GM18511 (cell line): Measurements from ENCODE around the gene FAM193B.

ENCODE experiments used
- ATAC-seq: cut with Tn5 transposase; IDR thresholded peaks from one replicate; pipeline ENCODE4 v1.9.1; 2021; ENCODE audit warnings: mild to moderate bottlenecking, moderate library complexity; ENCODE audit not compliant: unreplicated experiment

FAM193B gene

DNA sequence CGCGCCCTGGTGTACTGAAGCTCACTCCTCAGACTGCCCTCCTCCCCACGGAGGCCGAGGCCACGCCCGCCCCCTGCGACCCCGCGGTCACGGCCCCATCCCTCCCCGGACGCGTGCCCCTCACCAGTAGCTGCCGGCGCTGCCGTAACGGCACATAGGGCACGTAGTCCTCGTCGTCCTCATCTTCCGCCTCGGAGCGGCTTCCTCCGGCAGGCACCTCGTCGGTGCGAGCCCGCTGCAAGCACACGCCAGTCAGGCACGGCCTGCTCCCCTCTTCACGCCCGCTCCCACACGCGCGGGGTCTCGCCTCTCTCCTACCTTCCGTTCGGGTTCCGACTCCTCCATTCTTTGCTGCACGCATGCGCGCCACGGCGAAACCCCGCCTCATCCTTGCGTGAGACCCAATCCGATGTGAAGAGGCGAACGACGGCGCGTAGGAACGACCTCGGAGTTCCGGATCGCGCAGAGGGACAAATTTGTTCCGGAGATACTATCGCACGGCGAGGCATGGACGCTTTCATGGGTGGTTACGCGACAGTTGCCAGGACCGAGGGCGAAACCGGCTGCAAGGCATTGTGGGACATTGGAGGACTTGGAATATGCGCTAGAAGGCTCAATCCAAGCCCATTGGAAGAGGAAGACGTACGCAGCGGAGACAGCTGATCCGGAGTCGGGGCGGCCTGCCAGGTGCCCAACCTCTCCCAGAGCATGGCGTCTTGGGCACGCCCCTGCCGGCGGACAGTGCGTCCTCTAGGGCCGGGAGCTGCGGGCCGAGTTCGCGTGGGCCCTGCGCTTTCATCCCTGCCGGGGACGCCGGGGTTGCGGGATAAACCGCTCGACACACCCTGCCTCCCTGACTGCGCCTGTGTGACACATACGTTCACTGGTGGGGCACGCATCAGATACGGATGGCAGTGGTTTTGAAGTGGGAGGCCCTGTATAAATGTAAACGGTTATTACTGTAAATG, 37.5 kb downstream of the FAM193B start, which contains the start of gene DDX41:
TSS of gene DDX41 (minus strand) at position 361 of the 968 bp plus-strand sequence. CDS start at position 345, 16 bp downstream.
- ATAC-seq, result peak; percentile 89

DNA sequence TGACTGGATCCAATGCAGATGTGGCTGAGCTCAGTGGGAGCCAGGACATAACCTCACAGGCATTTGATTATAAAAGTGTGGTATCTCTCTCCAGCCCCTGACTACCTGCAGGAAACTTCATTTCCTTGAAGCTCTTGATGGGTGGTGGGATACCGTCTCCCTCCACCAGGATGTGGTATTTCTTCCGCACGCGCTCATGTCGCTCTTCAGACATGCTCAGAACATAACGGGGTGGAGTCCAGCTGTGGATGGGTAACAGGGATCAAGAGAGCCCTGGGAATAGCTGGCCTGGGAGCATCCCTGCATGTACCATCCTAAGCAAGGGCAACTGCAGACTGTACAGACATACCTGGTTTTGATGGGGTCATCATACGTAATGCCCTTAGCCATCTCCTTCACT, 38.8 kb downstream of the FAM193B start:
- no peak for ATAC-seq

GRCh38 chr5:177514541-177514940, 39.8 kb downstream of the FAM193B start:
- ATAC-seq, result no peak

DNA sequence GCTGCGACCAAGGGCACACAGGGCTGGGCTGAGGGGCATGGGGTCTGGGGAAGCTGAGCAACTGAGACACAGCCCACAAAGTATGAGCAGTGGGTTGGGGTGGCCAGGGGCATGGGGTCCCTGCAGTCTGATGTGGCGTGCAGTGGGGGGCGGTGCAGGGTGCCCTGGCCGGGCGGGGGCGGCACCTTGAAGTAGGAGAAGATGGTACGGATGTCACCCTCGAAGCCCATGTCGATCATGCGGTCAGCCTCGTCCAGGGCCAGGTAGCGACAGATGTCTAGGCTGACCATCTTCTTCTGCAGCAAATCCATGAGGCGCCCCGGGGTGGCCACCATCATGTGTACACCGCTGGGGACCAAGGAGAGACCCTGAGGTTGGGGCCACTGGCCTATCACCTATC, 40.9 kb downstream of the FAM193B start:
- ATAC-seq, result no peak

GRCh38 chr5:177512736-177513380, 41.5 kb downstream of the FAM193B start:
- ATAC-seq, result no peak

DNA sequence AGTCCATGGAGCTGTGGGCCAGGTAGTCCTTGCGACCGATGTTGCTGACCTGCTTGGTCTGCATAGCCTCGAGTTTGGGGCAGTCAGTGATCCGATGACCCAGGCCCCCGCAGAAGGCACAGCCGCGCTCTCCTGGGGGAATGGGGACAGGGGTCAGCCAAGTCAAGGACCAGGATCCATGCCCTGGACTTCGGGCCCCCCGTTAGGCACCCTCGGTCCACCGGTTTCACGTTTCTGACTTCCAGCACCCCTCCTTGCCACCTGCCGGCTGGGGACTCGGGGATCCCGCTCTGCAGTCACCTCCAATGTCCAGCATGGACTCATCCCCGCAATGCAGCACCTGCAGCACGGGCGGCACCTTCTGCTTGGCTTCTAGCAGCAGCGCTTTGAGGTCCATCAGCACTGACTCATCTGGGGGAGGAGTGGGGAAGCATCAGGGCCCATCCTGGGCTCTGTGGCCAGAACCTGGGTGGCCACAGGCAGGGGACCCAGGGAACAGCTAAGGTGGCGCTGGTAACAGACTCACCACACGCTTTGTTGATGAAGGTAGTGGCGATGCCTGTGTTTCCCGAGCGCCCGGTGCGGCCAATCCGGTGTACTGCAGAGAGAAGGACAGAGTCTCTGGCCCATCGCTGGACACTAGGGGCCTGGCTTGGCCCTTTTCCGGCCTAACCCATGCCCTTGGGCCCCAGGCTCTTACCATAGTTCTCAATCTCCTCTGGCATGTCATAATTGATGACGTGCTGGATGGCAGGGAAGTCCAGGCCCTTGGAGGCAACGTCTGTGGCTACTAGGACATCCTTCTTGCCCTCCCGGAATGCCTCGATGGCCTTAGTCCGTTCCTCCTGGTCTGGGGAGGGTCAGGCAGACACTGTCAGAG, 42.3 kb downstream of the FAM193B start:
- ATAC-seq, result no peak

DNA sequence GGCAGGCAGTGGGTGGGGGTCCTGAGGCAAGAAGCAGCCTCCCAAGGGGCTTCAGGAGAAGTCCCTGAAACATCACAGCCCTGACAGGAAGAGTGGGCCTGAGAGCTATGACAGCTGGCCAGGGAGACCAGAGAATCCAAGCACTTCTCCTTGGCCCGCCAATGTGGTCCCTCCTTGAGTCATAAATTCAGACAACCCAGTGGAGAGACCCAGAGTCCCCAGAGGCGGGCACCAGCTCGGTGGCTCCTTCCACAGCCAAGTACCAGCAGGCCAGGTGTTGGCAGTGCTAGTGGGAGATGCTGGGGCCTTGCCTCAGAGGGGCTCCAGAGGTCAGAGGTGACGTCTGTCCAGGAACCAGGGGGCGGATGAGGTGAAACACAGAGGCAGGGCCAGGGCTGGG, 43.2 kb downstream of the FAM193B start:
- no peak for ATAC-seq

DNA sequence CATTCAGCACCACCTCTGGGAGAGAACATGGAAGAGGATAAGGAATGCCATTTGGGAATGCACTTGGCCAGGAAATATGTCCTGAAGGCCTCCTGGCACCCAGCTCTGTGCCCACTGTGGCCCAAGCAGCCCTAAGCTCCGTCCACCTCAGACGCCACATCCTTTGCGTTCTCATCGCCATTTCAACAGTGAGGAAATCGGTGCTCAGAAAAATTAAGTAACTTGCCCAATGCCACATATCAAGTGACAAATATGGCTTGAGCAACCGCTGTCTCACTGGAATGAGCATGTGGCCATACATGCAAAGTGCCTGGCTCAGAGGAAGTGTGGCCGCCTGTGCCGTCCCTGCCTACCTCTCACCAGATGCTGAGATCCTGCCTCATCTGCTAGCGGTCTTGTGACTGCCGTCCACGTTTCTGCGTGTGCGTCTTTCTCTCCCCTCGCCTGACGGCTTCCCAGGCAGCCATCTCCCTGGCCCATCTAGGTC, 43.8 kb downstream of the FAM193B start:
- ATAC-seq, result peak; percentile 45

- ATAC-seq, result peak; percentile 56
Observed at GRCh38 chr5:177509991-177510566, 44.3 kb downstream of the FAM193B start.

DNA sequence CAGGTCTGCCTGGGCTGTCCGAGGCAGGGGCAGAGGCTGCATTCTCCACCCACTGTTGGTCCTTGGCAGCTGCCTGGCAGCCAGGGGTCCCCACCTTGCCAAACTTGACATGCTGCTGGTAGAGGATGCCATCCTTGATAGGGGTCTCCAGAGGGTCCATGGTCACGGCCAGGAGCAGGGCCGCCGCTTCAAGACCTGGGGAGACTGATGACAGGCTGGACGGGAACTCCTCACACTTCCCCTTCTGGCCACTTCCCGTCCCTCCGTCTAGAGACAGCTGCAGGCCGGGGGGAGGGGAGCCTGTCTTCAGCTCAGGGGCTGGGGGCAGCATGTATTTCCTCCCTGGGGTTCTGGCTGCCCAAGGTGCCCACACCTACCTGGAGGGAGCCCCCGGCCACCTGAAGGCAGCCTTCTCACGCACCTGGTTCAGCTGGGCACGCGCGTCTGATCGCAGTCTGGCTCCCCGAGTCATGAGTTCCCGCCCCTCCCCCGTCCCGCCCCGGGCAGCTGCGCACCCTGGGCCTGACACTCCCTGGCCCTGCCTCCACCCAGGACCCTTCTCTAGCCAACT, 44.9 kb downstream of the FAM193B start, which contains the start of gene DOK3:
TSS of gene DOK3 (minus strand) at position 446 of the 571 bp plus-strand sequence. CDS start at position 160, 286 bp downstream.
- ATAC-seq, result peak; percentile 44

- peak; percentile 36 for ATAC-seq
Observed at GRCh38 chr5:177508837-177509236, 45.5 kb downstream of the FAM193B start.

DNA sequence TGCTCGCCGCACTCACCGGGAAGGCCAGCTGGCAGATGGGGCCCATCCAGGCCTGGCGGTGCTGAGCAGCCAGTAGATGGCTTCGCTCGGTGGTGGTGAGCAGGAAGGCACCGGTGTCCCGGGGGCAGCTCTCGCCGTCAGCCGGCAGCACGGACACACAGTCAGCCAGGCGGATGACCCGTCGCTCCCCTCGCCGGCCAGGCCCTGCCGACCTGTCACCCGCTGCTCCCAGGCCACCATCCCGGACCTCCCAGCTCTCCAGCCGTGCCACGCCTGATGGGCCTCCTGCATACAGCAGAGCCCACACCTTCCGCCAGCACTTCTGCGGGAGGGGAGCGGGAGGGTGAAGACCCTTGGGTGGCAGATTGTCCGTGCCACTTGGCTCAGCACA, 46.1 kb downstream of the FAM193B start:
- ATAC-seq, result no peak

GRCh38 chr5:177507596-177508220, 46.7 kb downstream of the FAM193B start:
- ATAC-seq, result no peak

DNA sequence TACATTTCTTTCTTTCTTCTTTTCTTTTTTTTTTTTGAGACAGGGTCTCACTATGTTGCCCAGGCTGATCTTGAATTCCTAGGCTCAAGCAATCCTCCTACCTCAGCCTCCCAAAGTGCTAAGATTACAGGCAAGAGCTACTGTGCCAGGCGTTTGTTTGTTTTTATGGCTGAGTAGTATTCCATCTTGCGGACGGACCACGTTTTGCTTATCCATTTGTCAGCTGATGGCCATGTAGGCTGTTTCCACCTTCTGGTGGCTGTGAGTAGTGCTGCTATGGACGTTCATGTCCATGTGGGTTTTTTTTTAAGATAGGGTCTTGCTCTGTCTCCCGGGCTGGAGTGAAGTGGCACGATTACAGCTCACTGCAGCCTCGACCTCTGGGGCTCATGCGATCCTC, 47.2 kb downstream of the FAM193B start:
- no peak for ATAC-seq

GRCh38 chr5:177505075-177505474, 49.3 kb downstream of the FAM193B start:
- no peak for ATAC-seq

DNA sequence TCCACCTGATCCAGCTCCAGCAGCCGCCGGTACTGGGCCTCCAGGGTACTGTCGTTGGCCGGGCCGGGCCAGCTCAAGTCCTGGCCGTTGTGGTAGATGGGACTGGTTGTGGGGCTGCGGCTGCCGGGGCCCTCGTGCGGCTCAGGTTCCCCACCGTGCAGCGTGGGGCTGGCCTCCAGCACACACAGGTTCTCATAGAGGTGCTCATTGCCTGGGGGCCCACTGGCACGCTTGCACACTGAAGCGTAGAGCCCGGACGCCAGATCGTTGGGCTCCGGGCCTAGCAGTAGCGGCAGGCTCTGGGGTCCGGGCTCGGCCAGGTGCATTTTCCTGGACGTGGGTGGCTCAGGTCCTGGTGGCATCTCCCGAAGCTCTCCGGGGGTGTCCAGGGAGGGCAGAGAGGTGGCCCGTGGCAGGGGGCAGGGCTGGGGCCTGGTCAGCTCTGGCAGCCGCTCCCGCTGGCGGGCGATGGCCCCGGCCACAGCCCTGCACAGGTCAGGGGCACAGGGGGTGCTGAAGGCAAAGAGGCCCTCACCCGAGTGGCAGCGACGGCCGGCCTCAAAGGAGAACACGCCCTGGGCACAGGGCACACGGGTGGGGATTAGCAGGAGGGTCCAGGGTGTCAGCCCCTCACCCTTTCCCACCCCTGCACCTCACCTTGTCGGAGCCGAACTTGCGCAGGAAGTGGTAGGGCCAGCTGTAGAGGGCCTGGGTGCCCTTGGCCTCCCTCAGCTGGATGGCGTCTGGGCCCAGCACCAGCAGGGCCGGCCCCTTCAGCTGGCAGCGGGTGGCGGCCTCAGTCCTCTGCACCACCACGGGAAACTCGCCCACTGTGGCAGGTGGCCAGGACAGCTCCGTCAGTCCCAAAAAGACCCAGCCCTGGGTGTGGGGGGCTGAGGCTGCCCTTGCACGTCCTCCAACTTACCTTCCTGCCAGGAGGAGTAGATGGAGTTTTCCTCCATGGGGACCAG, 50.0 kb downstream of the FAM193B start:
- no peak for ATAC-seq

DNA sequence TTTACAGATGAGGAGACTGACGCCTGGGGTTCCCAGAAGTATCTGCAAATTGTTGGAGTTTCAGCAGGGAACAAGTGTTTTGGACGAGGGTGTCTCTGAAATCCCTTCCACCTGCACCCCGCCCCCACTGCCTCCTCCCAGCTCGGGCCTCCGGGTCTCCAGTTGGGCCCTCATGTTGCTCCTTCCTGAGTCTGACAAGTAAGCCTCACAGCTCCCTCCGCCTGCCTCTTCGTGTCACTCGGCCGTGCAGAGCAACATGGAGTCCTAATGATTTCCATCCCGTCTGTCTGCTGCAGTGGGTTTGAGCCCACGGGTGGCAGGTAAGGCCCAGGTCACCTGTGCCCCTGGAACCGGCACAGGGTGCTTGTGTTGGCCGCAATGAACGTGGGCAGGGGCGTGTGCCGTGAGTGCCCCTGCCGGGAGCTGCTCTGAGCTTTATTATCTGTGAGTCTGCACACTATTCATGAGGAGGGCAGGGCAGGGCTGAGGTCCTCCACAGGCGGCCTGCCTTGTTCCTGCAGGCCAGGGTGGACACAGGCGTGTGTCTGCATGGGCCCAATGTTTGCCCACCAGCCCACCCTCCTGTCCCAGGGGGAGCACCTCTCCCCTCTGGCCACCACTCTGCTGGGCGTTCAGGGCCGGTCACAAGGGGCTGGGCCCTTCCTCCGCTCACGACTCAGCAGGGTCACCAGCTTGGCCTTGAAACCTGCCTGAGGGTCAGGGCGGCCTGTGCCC, 50.8 kb downstream of the FAM193B start:
- ATAC-seq, result no peak

DNA sequence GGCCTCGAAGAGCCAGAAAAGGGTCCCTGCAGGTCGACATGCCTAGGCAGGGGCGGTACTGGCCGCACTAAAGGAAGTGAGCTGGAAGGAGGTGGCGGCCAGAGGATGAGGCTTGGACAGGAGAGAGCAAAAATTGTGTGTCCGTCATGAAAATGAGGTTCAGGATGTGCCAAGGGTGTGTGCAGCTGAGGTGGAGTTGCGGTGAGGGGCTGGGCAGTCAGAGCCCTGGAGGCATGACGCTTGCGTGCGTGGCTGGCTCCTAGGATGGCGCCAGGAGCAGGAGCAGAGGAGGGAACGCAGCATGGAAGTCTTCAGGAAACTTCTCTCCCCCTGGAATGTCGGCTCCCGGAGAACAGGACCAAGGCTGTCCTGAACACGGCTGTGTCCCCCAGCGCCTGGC, 51.5 kb downstream of the FAM193B start:
- ATAC-seq, result no peak
